ENCODE measurements around the gene MME.

Gene MME

DNA sequence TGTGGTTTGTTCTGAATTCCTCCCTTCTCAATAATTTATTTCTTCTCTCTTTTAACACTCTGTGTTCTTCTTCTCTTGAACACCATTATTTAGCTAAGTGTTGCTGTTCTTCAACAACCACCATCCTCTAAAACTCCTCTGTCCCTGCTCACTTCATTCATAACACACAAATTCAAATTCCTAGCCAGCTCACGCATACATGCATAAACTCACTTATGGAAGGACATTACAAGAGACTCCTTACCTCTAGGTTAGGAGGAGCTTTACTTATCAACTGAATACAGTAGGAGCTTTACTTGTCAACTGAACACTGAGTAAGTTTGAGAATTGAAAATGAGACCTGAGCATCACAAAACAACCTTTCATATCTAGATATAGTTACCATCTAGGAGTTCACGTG is 23.6 kb downstream of the MME start:
- Histone ChIP-seq H3K4me2 (ENCODE audit: low read length) (peak overlapping the region; percentile 47), H4K20me1 (ENCODE audit: insufficient read depth, low read length) (no peaks in the 10 kb centered on the region), H3K79me2 (ENCODE audit: low read length) (no peaks in the 10 kb centered on the region), H3K9ac (ENCODE audit: low read length) (no peak overlapping the region), H2AFZ (ENCODE audit: low read depth, low read length) (no peak overlapping the region), H3K4me3 (ENCODE audit: low read length) (no peak overlapping the region), H3K27me3 (ENCODE audit: low read depth, low read length) (no peaks in the 10 kb centered on the region), H3K4me1 (ENCODE audit: low read length) (peaks cover 24% of the 10 kb centered on the region), H3K9me3 (ENCODE audit: insufficient read depth, low read length) (no peaks in the 10 kb centered on the region; the same call in 1 of the 2 replicates), H3K36me3 (replicated peaks; ENCODE audit: low read depth, low read length) (no peaks in the 10 kb centered on the region), H3K27ac (ENCODE audit: low read length) (no peak overlapping the region)
- TF ChIP-seq EZH2phosphoT487 (IDR thresholded peaks at IDR 0.05; ENCODE audit: low read depth): no peak
- TF ChIP-seq, protein P1, sequence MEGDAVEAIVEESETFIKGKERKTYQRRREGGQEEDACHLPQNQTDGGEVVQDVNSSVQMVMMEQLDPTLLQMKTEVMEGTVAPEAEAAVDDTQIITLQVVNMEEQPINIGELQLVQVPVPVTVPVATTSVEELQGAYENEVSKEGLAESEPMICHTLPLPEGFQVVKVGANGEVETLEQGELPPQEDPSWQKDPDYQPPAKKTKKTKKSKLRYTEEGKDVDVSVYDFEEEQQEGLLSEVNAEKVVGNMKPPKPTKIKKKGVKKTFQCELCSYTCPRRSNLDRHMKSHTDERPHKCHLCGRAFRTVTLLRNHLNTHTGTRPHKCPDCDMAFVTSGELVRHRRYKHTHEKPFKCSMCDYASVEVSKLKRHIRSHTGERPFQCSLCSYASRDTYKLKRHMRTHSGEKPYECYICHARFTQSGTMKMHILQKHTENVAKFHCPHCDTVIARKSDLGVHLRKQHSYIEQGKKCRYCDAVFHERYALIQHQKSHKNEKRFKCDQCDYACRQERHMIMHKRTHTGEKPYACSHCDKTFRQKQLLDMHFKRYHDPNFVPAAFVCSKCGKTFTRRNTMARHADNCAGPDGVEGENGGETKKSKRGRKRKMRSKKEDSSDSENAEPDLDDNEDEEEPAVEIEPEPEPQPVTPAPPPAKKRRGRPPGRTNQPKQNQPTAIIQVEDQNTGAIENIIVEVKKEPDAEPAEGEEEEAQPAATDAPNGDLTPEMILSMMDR (IDR thresholded peaks at IDR 0.05; ENCODE audit: low read depth, low read length): no peak

DNA sequence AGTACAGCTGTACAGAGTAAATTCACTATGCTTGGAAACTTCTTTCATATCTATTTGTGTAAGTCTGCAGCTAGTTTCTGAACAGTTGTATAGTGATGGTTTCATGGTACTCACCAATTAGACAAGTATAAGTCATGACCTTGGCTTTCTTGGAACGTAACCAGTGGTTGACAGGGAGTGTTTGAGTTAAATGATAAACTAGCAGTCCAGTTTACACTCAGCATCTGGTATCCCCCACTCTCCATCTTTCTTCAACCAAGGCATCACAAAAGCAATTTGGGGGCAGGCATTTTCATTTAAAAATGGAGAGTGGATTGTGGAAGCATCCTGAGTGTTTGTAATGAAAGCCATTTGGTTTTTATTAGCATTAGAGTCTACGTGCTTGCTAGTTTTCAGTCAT is 26.0 kb downstream of the MME start:
- Histone ChIP-seq H3K4me1 (ENCODE audit: low read length) (peaks cover 30% of the 10 kb centered on the region), H2AFZ (ENCODE audit: low read depth, low read length) (no peak overlapping the region), H3K9me3 (ENCODE audit: insufficient read depth, low read length) (peaks cover 11% of the 10 kb centered on the region; the same call in 1 of the 2 replicates), H4K20me1 (ENCODE audit: insufficient read depth, low read length) (no peaks in the 10 kb centered on the region), H3K27ac (ENCODE audit: low read length) (no peak overlapping the region), H3K79me2 (ENCODE audit: low read length) (no peaks in the 10 kb centered on the region), H3K4me3 (ENCODE audit: low read length) (no peak overlapping the region), H3K4me2 (ENCODE audit: low read length) (no peak overlapping the region), H3K27me3 (ENCODE audit: low read depth, low read length) (no peaks in the 10 kb centered on the region), H3K36me3 (replicated peaks; ENCODE audit: low read depth, low read length) (no peaks in the 10 kb centered on the region), H3K9ac (ENCODE audit: low read length) (no peak overlapping the region)
- TF ChIP-seq EZH2phosphoT487 (IDR thresholded peaks at IDR 0.05; ENCODE audit: low read depth): no peak
- TF ChIP-seq, protein P1 (IDR thresholded peaks at IDR 0.05; ENCODE audit: low read depth, low read length): no peak

DNA sequence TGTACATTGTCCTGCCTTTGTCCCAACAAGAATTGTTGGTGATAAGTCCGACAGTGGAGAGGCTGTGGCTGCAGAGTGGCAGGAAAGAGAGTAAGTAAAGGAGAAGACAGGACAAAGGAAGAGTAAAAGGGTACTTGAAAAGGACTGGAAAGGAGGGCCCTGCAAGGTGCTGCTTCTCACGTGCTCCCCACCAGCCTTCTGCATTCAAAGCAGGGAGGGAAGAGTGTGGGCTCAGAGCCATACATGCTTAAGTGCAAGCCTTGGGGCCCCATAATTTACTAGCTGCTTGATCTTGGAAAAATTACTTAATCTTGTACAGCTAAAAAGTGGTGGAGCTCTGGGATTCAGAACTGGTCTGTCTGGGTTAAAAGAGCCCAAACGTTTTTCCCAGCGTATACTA is 29.9 kb downstream of the MME start:
- Histone ChIP-seq H3K79me2 (ENCODE audit: low read length) (no peaks in the 10 kb centered on the region), H3K27ac (ENCODE audit: low read length) (no peak overlapping the region)

DNA sequence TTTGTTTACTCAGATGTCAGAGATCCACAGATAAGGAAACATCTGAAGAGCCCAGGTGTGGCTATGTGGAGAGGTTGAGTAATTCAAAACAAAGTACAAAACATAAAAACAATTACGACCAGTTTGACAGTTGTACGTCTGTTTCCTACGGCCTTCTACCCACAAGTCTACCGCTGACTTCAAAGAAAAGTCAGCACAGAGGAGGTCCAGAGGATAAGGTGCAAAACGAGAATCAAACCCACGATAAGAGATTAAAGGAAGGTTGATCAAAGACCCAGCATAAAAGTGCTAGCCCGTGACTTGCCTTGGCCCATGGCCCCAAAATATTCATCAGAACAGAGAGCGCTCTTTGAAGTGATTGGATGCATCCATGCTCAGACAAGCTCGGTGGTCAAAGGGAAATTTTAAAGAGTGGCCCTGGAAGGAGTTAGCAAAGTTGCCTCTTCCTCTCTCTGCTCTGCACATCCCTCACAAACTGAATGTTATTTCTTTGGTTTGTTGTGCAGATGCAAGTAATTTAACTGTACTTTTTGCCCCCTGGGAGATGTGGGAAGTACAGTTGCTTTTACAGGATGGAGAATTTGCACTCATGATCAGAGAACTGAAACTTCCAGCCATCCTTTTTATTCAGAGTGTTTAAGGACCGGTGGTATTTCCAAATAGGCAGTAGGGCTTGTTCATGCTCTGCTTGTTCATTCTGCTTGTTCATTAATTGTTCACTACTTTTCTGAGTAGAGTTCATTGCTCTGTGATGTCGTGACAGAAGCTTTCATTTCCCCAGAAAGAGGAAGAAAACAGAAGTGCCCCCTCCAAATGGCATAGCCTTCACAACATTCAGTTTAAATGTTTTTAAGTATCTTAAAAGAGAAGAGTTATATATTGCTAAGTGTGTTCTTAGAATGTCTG is 31.1 kb downstream of the MME start:
- H3K4me3 ChIP-seq (ENCODE audit: low read length): peak overlapping the region; percentile 44
- H3K9ac ChIP-seq (ENCODE audit: low read length): peak overlapping the region; percentile 39
- H3K27ac ChIP-seq (ENCODE audit: low read length): peak overlapping the region; percentile 77
- H3K27me3 ChIP-seq (ENCODE audit: low read depth, low read length): no peaks in the 10 kb centered on the region
- no peaks in the 10 kb centered on the region for H3K36me3 ChIP-seq (replicated peaks; ENCODE audit: low read depth, low read length)
- TF ChIP-seq, protein P1 (IDR thresholded peaks at IDR 0.05; ENCODE audit: low read depth, low read length): no peak
- no peak for TF ChIP-seq EZH2phosphoT487 (IDR thresholded peaks at IDR 0.05; ENCODE audit: low read depth)
- H4K20me1 ChIP-seq (ENCODE audit: insufficient read depth, low read length): no peaks in the 10 kb centered on the region
- H2AFZ ChIP-seq (ENCODE audit: low read depth, low read length): peak overlapping the region; percentile 23; the same call in 1 of the 2 replicates
- no peaks in the 10 kb centered on the region for H3K79me2 ChIP-seq (ENCODE audit: low read length)
- peak overlapping the region; percentile 71 for H3K4me2 ChIP-seq (ENCODE audit: low read length)
- H3K9me3 ChIP-seq (ENCODE audit: insufficient read depth, low read length): peaks cover 20% of the 10 kb centered on the region; the same call in 1 of the 2 replicates
- H3K4me1 ChIP-seq (ENCODE audit: low read length): peaks cover 37% of the 10 kb centered on the region

More for the DNA sequence above, 29.9 kb downstream of the MME start:
- no peaks in the 10 kb centered on the region for H3K36me3 ChIP-seq (replicated peaks; ENCODE audit: low read depth, low read length)
- no peaks in the 10 kb centered on the region for H4K20me1 ChIP-seq (ENCODE audit: insufficient read depth, low read length)
- no peaks in the 10 kb centered on the region for H3K27me3 ChIP-seq (ENCODE audit: low read depth, low read length)
- H2AFZ ChIP-seq (ENCODE audit: low read depth, low read length): no peak overlapping the region
- H3K4me1 ChIP-seq (ENCODE audit: low read length): peaks cover 37% of the 10 kb centered on the region
- H3K4me2 ChIP-seq (ENCODE audit: low read length): no peak overlapping the region
- no peak overlapping the region for H3K9ac ChIP-seq (ENCODE audit: low read length)
- no peak for TF ChIP-seq EZH2phosphoT487 (IDR thresholded peaks at IDR 0.05; ENCODE audit: low read depth)
- TF ChIP-seq, protein P1 (IDR thresholded peaks at IDR 0.05; ENCODE audit: low read depth, low read length): no peak
- no peak overlapping the region for H3K4me3 ChIP-seq (ENCODE audit: low read length)
- H3K9me3 ChIP-seq (ENCODE audit: insufficient read depth, low read length): peaks cover 20% of the 10 kb centered on the region; the same call in 1 of the 2 replicates
